ENCODE measurements around the gene MAP3K5.

GRCh38 chr6:136571065-136571464, 221.2 kb downstream of the MAP3K5 start:
- TF ChIP-seq POLR2A (IDR thresholded peaks at IDR 0.05) (no peak), POLR2AphosphoS5 (IDR thresholded peaks at IDR 0.05) (no peak), EP300 (IDR thresholded peaks at IDR 0.05) (no peak)
- TF ChIP-seq, protein P1, sequence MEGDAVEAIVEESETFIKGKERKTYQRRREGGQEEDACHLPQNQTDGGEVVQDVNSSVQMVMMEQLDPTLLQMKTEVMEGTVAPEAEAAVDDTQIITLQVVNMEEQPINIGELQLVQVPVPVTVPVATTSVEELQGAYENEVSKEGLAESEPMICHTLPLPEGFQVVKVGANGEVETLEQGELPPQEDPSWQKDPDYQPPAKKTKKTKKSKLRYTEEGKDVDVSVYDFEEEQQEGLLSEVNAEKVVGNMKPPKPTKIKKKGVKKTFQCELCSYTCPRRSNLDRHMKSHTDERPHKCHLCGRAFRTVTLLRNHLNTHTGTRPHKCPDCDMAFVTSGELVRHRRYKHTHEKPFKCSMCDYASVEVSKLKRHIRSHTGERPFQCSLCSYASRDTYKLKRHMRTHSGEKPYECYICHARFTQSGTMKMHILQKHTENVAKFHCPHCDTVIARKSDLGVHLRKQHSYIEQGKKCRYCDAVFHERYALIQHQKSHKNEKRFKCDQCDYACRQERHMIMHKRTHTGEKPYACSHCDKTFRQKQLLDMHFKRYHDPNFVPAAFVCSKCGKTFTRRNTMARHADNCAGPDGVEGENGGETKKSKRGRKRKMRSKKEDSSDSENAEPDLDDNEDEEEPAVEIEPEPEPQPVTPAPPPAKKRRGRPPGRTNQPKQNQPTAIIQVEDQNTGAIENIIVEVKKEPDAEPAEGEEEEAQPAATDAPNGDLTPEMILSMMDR (IDR thresholded peaks at IDR 0.05) = no peak

Data from suprapubic skin (tissue), 4 donors.